K562 (cell line): ENCODE measurements around the gene HAPLN2. TPM values are rescaled to one million over a fixed set of nuclear protein-coding genes. Genes with fewer than 3 reads are reported as not detected.

Experiments
- CHD2 ChIP-seq: IDR thresholded peaks from 2 replicates; pipeline ENCODE4 v1.6.1; 2011; ENCODE audit warnings: low read depth, low read length
- CREM ChIP-seq: IDR thresholded peaks from 2 replicates; pipeline ENCODE4 v1.6.1; 2014; ENCODE audit warnings: antibody characterized with exemption, low read depth
- CTCF ChIP-seq, 3 experiments: IDR thresholded peaks in 2 of 3; conservative IDR thresholded peaks in 1 of 3; 2 replicates each; pipeline ENCODE4 v1.5.1; 2011 to 2012; ENCODE audit warnings: low read length in 3 of 3, mild to moderate bottlenecking in 3 of 3, control low read depth in 2 of 3, improper control_type of control experiment in 1 of 3, inconsistent platforms in 1 of 3, low read depth in 1 of 3, mixed read lengths in 1 of 3, moderate library complexity in 1 of 3; ENCODE audit not compliant: insufficient read depth in 2 of 3
- DDX20 ChIP-seq: fragments of 450-650 bp; IDR thresholded peaks from 2 replicates; pipeline ENCODE4 v1.6.1; 2016; ENCODE audit warnings: missing genetic modification characterization, low read depth, mild to moderate bottlenecking, missing compliant biosample characterization, moderate library complexity
- ELF1 ChIP-seq: fragments of 200-800 bp; sonication (Bioruptor generic); IDR thresholded peaks from 2 replicates; pipeline ENCODE4 v1.6.1; 2016; ENCODE audit warnings: missing genetic modification characterization, missing compliant biosample characterization
- ESRRA ChIP-seq: fragments of 450-650 bp; IDR thresholded peaks from 2 replicates; pipeline ENCODE4 v1.6.1; 2014; ENCODE audit warnings: low read depth, mild to moderate bottlenecking, moderate library complexity, borderline replicate concordance
- GABPB1 ChIP-seq: sonication (generic); formaldehyde crosslinking; IDR thresholded peaks from 2 replicates; pipeline ENCODE4 v1.8.0; 2022; ENCODE audit warnings: mild to moderate bottlenecking, missing genetic modification reagents
- HNRNPL ChIP-seq: fragments of 200-400 bp; formaldehyde crosslinking; IDR thresholded peaks from 2 replicates; pipeline ENCODE4 v1.6.1; 2017; ENCODE audit warnings: low read depth, mild to moderate bottlenecking, low read length
- JUNB ChIP-seq: fragments of 450-650 bp; formaldehyde crosslinking; conservative IDR thresholded peaks from 2 replicates; pipeline ENCODE4 v1.4.0; 2020; ENCODE audit warnings: mild to moderate bottlenecking
- KLF16 ChIP-seq: IDR thresholded peaks from 2 replicates; pipeline ENCODE4 v1.6.1; 2016; ENCODE audit warnings: antibody characterized with exemption
- POLR2G ChIP-seq: fragments of 200-400 bp; formaldehyde crosslinking; IDR thresholded peaks from 2 replicates; pipeline ENCODE4 v1.6.1; 2017; ENCODE audit warnings: low read depth, mild to moderate bottlenecking, antibody characterized with exemption, low read length, moderate library complexity
- RAD21 ChIP-seq, 2 experiments: fragments of 250-450 bp in 1 of 2; fragments of 450-650 bp in 1 of 2; sonication (Bioruptor Pico) in 1 of 2; formaldehyde crosslinking in 1 of 2; IDR thresholded peaks in 1 of 2; conservative IDR thresholded peaks in 1 of 2; 2 replicates each; pipeline versions ENCODE4 v1.4.0 to v1.8.0; 2020 to 2022; ENCODE audit warnings: mild to moderate bottlenecking in 2 of 2, moderate library complexity in 1 of 2
- RB1 ChIP-seq: fragments of 450-650 bp; IDR thresholded peaks from 2 replicates; pipeline ENCODE4 v1.6.1; 2017; ENCODE audit warnings: low read depth, mild to moderate bottlenecking
- RBBP5 ChIP-seq: fragments of 200-600 bp; sonication (generic); IDR thresholded peaks from 2 replicates; pipeline ENCODE4 v1.6.1; 2012; ENCODE audit warnings: borderline replicate concordance, mild to moderate bottlenecking, low read length, control low read depth, inconsistent platforms; ENCODE audit not compliant: insufficient read depth, poor library complexity, severe bottlenecking
- RBFOX2 ChIP-seq: fragments of 200-400 bp; formaldehyde crosslinking; IDR thresholded peaks from 2 replicates; pipeline ENCODE4 v1.6.1; 2017; ENCODE audit warnings: low read depth, mild to moderate bottlenecking, low read length, moderate library complexity
- SMAD1 ChIP-seq: fragments of 150-350 bp; IDR thresholded peaks from 2 replicates; pipeline ENCODE4 v1.6.1; 2014; ENCODE audit warnings: low read length, low read depth; ENCODE audit not compliant: partially characterized antibody
- SMC3 ChIP-seq: conservative IDR thresholded peaks from 2 replicates; pipeline ENCODE4 v1.6.1; 2011; ENCODE audit warnings: low read depth, low read length, improper control_type of control experiment; ENCODE audit not compliant: insufficient read depth
- TBP ChIP-seq: optimal IDR thresholded peaks from 2 replicates; pipeline ENCODE3; 2011; ENCODE audit warnings: low read depth, low read length, improper control_type of control experiment
- VEZF1 ChIP-seq: fragments of 200-800 bp; sonication (Bioruptor generic); IDR thresholded peaks from 2 replicates; pipeline ENCODE4 v1.6.1; 2017; ENCODE audit warnings: missing genetic modification characterization, missing compliant biosample characterization
- YY1 ChIP-seq, 3 experiments: IDR thresholded peaks; 2 replicates each; pipeline ENCODE4 v1.6.1; 2011; ENCODE audit warnings: low read length in 2 of 3, mild to moderate bottlenecking in 2 of 3, moderate library complexity in 2 of 3, borderline replicate concordance in 1 of 3, control low read depth in 1 of 3, low read depth in 1 of 3; ENCODE audit not compliant: insufficient read depth in 3 of 3, insufficient replicate concordance in 2 of 3, control insufficient read depth in 1 of 3, insufficient read length in 1 of 3; ENCODE audit errors: extremely low read depth in 1 of 3
- ZKSCAN1 ChIP-seq: fragments of 150-350 bp; IDR thresholded peaks from 2 replicates; pipeline ENCODE4 v1.6.1; 2016; ENCODE audit warnings: low read depth, low read length
- polyA plus RNA-seq, 8 experiments: library from polyadenylated mRNA; depleted of rRNA in 4 of 8; stranded (reverse) in 5 of 8; unstranded in 3 of 8; fragments of >200 nt; fragmentation: Nextera tagmentation in 2 of 8; fragmentation: Illumina TruSeq in 1 of 8; extraction: Ambion mirVana in 2 of 8; extraction: Trizol in 1 of 8; gene quantifications; 2 replicates each; pipeline versions ENCODE4 v1.2.1 to v1.2.3, GENCODE V29; 2011 to 2014; ENCODE audit warnings: inconsistent platforms in 1 of 8, missing spikeins in 1 of 8
- total RNA-seq, 7 experiments: library from RNA; depleted of rRNA in 6 of 7; stranded (reverse); fragments of >200 nt in 6 of 7; fragmentation: Illumina TruSeq in 2 of 7; extraction: Trizol in 2 of 7; gene quantifications; 2 replicates each; pipeline versions ENCODE4 v1.2.1 to v1.2.3, GENCODE V29; 2011 to 2021; ENCODE audit warnings: low replicate concordance in 1 of 7

HAPLN2 gene
- total and polyA plus RNA-seq, 9 of the 15 experiments (the other 6 are each of a cell fraction or from before 2014, with no cell fraction given) = 0.14 to 5.2 (median 3.8) TPM; not detected in 4

GRCh38 chr1:156656806-156657740, 37.9 kb downstream of the HAPLN2 start (continued):
- 0 out of 2 replicates have a peak, but pooled peaks have one; percentile 23 for TF ChIP-seq VEZF1 (CRISPR knock-in tag)
- peak; percentile 72; the same call in 1 of the 2 replicates for TF ChIP-seq RB1
- no peak for TF ChIP-seq CHD2
- peak; percentile 85 for TF ChIP-seq SMC3
- peak; percentile 61 for TF ChIP-seq POLR2G
- TF ChIP-seq YY1 (IDR thresholded peaks at IDR 0.05; ENCODE audit: borderline replicate concordance in 1 of 3, control insufficient read depth in 1 of 3, extremely low read depth in 1 of 3, insufficient read depth in 3 of 3, insufficient read length in 1 of 3, insufficient replicate concordance in 2 of 3, low read depth in 1 of 3, low read length in 2 of 3) = peak in 2 of 3 experiments; percentile 9 to 28
- peak; percentile 46; the same call in 1 of the 2 replicates for TF ChIP-seq RBFOX2
- TF ChIP-seq CREM = 0 out of 2 replicates have a peak, but pooled peaks have one; percentile 27
- no peak for TF ChIP-seq JUNB (CRISPR knock-in tag)
- TF ChIP-seq KLF16 = 0 out of 2 replicates have a peak, but pooled peaks have one; percentile 23
- no peak for TF ChIP-seq DDX20
- TF ChIP-seq ELF1 = no peak
- peak; percentile 24 for TF ChIP-seq TBP
- 0 out of 2 replicates have a peak, but pooled peaks have one; percentile 44 for TF ChIP-seq ESRRA
- no peak for TF ChIP-seq HNRNPL
- TF ChIP-seq RBBP5 = peak; percentile 7
- TF ChIP-seq ZKSCAN1 = 0 out of 2 replicates have a peak, but pooled peaks have one; percentile 40
- peak; percentile 46 for TF ChIP-seq SMAD1
- peak; percentile 94 to 97 (median 95) for TF ChIP-seq CTCF (IDR thresholded peaks at IDR 0.05 in 2 of 3, conservative IDR thresholded peaks at IDR 0.05 in 1 of 3; ENCODE audit: insufficient read depth in 2 of 3, low read depth in 1 of 3, low read length in 3 of 3)
- TF ChIP-seq RAD21 (CRISPR knock-in tag; conservative IDR thresholded peaks at IDR 0.05 in 1 of 2, IDR thresholded peaks at IDR 0.05 in 1 of 2) = peak; percentile 69
- peak; percentile 20; the same call in 1 of the 2 replicates for TF ChIP-seq GABPB1
